AG20443 (cell line): ENCODE results near the gene VSIG2.

Source experiments
- DNase-seq: peaks from one replicate; pipeline ENCODE4 v3.0.0; 2012; ENCODE audit warnings: low spot score, mixed read lengths

Gene VSIG2

GRCh38 chr11:124763156-124763947 is 11.3 kb upstream of the VSIG2 start:
- DNase-seq = peak; percentile 73

- no peak for DNase-seq
These were observed 10.6 kb upstream of the VSIG2 start for GRCh38 chr11:124762624-124763155.

GRCh38 chr11:124762105-124762623 is 10.1 kb upstream of the VSIG2 start, which contains the start of gene ESAM:
Gene ESAM (minus strand): TSS chr11:124762290. CDS start chr11:124762154, 136 bp downstream.
- no peak for DNase-seq

- no peak for DNase-seq
These were observed 9.4 kb upstream of the VSIG2 start for GRCh38 chr11:124761301-124762104.

- DNase-seq = no peak
These were observed 8.8 kb upstream of the VSIG2 start for GRCh38 chr11:124760806-124761205.

- DNase-seq = no peak
These were observed 8.2 kb upstream of the VSIG2 start for GRCh38 chr11:124760205-124760652.

GRCh38 chr11:124759266-124760204 is 7.5 kb upstream of the VSIG2 start:
- DNase-seq = no peak

- peak; percentile 88 for DNase-seq
These were observed 6.6 kb upstream of the VSIG2 start for GRCh38 chr11:124758355-124759265.

- no peak for DNase-seq
These were observed 5.3 kb upstream of the VSIG2 start for GRCh38 chr11:124757320-124757719.

- DNase-seq = no peak
These were observed 4.7 kb upstream of the VSIG2 start for GRCh38 chr11:124756753-124757227.

- DNase-seq = no peak
These were observed 4.1 kb upstream of the VSIG2 start for GRCh38 chr11:124756033-124756752.

- DNase-seq = no peak
These were observed 2.7 kb upstream of the VSIG2 start for GRCh38 chr11:124754710-124755109.

GRCh38 chr11:124754309-124754708 is 2.3 kb upstream of the VSIG2 start:
- no peak for DNase-seq

GRCh38 chr11:124753624-124754023 is 1.6 kb upstream of the VSIG2 start:
- DNase-seq = no peak

- no peak for DNase-seq
These were observed 1.1 kb upstream of the VSIG2 start for GRCh38 chr11:124753205-124753604.

GRCh38 chr11:124752471-124753102 is 532 bp upstream of the VSIG2 start:
- no peak for DNase-seq

- DNase-seq = no peak
These were observed 689 bp downstream of the VSIG2 start for GRCh38 chr11:124751391-124751740.

GRCh38 chr11:124749912-124750311 is 2.1 kb downstream of the VSIG2 start:
- DNase-seq = no peak
